ENCODE measurements around the gene ZNF620.
"Not testable (repeated sequence)": the region's sequence is repeated elsewhere in the genome, so short reads cannot be mapped to it uniquely, and the experiment has no call there.

The ZNF620 gene

GRCh38 chr3:40505599-40506462 is at the start of gene ZNF620:
ZNF620 (plus strand) TSS chr3:40506039; CDS start chr3:40506353, 314 bp downstream.
- TF ChIP-seq JUND (IDR thresholded peaks at IDR 0.05; ENCODE audit: low read depth) = no peak
- DNase-seq (ENCODE audit: low read depth in 1 of 2, low spot score in 1 of 2) = peak; percentile 52 to 90
- in situ Hi-C loops (cut with HindIII; ENCODE audit: low pct_unique_long_range_greater_than_20kb, low sequenced_read_pairs) = no loop called here

- DNase-seq (ENCODE audit: low read depth in 1 of 2, low spot score in 1 of 2) = no peak
- in situ Hi-C loops (cut with HindIII; ENCODE audit: low pct_unique_long_range_greater_than_20kb, low sequenced_read_pairs) = no loop called here
- no peak for TF ChIP-seq JUND (IDR thresholded peaks at IDR 0.05; ENCODE audit: low read depth)
These were observed 49.4 kb upstream of the ZNF620 start for GRCh38 chr3:40456279-40456939.

- in situ Hi-C loops (cut with HindIII; ENCODE audit: low pct_unique_long_range_greater_than_20kb, low sequenced_read_pairs) = no loop called here
- peak; percentile 90 to 97 for DNase-seq (ENCODE audit: low read depth in 1 of 2, low spot score in 1 of 2)
- no peak for TF ChIP-seq JUND (IDR thresholded peaks at IDR 0.05; ENCODE audit: low read depth)
These were observed 48.7 kb upstream of the ZNF620 start, which contains the start of gene RPL14 for GRCh38 chr3:40456940-40457823. RPL14 (plus strand) TSS chr3:40457339; CDS start chr3:40457472, 133 bp downstream.

GRCh38 chr3:40458473-40458872 is 47.4 kb upstream of the ZNF620 start:
- in situ Hi-C loops (cut with HindIII; ENCODE audit: low pct_unique_long_range_greater_than_20kb, low sequenced_read_pairs) = no loop called here

GRCh38 chr3:40460481-40460880 is 45.4 kb upstream of the ZNF620 start:
- in situ Hi-C loops (cut with HindIII; ENCODE audit: low pct_unique_long_range_greater_than_20kb, low sequenced_read_pairs) = not testable (repeated sequence)

More at GRCh38 chr3:40458473-40458872, 47.4 kb upstream of the ZNF620 start:
- TF ChIP-seq JUND (IDR thresholded peaks at IDR 0.05; ENCODE audit: low read depth) = no peak
- DNase-seq (ENCODE audit: low read depth in 1 of 2, low spot score in 1 of 2) = no peak

GRCh38 chr3:40461161-40461560 is 44.7 kb upstream of the ZNF620 start:
- no peak for TF ChIP-seq JUND (IDR thresholded peaks at IDR 0.05; ENCODE audit: low read depth)
- no peak for DNase-seq (ENCODE audit: low read depth in 1 of 2, low spot score in 1 of 2)
- in situ Hi-C loops (cut with HindIII; ENCODE audit: low pct_unique_long_range_greater_than_20kb, low sequenced_read_pairs) = no loop called here

More at GRCh38 chr3:40460481-40460880, 45.4 kb upstream of the ZNF620 start:
- DNase-seq (ENCODE audit: low read depth in 1 of 2, low spot score in 1 of 2) = not testable (repeated sequence)

- in situ Hi-C loops (cut with HindIII; ENCODE audit: low pct_unique_long_range_greater_than_20kb, low sequenced_read_pairs) = not testable (repeated sequence)
These were observed 43.0 kb upstream of the ZNF620 start for GRCh38 chr3:40462838-40463237.

GRCh38 chr3:40463579-40463978 is 42.3 kb upstream of the ZNF620 start:
- in situ Hi-C loops (cut with HindIII; ENCODE audit: low pct_unique_long_range_greater_than_20kb, low sequenced_read_pairs) = no loop called here
- no peak for TF ChIP-seq JUND (IDR thresholded peaks at IDR 0.05; ENCODE audit: low read depth)
- no peak for DNase-seq (ENCODE audit: low read depth in 1 of 2, low spot score in 1 of 2)

More at GRCh38 chr3:40462838-40463237, 43.0 kb upstream of the ZNF620 start:
- DNase-seq (ENCODE audit: low read depth in 1 of 2, low spot score in 1 of 2) = not testable (repeated sequence)

GRCh38 chr3:40464339-40465110 is 41.3 kb upstream of the ZNF620 start:
- DNase-seq (ENCODE audit: low read depth in 1 of 2, low spot score in 1 of 2) = no peak
- no peak for TF ChIP-seq JUND (IDR thresholded peaks at IDR 0.05; ENCODE audit: low read depth)
- in situ Hi-C loops (cut with HindIII; ENCODE audit: low pct_unique_long_range_greater_than_20kb, low sequenced_read_pairs) = no loop called here

GRCh38 chr3:40465111-40465407 is 40.8 kb upstream of the ZNF620 start:
- TF ChIP-seq JUND (IDR thresholded peaks at IDR 0.05; ENCODE audit: low read depth) = no peak
- in situ Hi-C loops (cut with HindIII; ENCODE audit: low pct_unique_long_range_greater_than_20kb, low sequenced_read_pairs) = no loop called here
- no peak for DNase-seq (ENCODE audit: low read depth in 1 of 2, low spot score in 1 of 2)

GRCh38 chr3:40465456-40465855 is 40.4 kb upstream of the ZNF620 start:
- TF ChIP-seq JUND (IDR thresholded peaks at IDR 0.05; ENCODE audit: low read depth) = no peak
- in situ Hi-C loops (cut with HindIII; ENCODE audit: low pct_unique_long_range_greater_than_20kb, low sequenced_read_pairs) = no loop called here
- DNase-seq (ENCODE audit: low read depth in 1 of 2, low spot score in 1 of 2) = no peak

GRCh38 chr3:40468018-40468417 is 37.8 kb upstream of the ZNF620 start:
- DNase-seq (ENCODE audit: low read depth in 1 of 2, low spot score in 1 of 2) = peak; percentile 59 to 91
- TF ChIP-seq JUND (IDR thresholded peaks at IDR 0.05; ENCODE audit: low read depth) = peak; percentile 74
- in situ Hi-C loops (cut with HindIII; ENCODE audit: low pct_unique_long_range_greater_than_20kb, low sequenced_read_pairs) = no loop called here

All from T47D (cell line).